Erythroblast (primary cell): ENCODE results near the gene DAB2IP.

Source experiments
- DNase-seq, 2 experiments: peaks; one replicate each; lab custom pipeline; 2025; lab: John Stamatoyannopoulos, UW
- GATA1 ChIP-seq: IDR thresholded peaks from 2 replicates; pipeline ENCODE4 v1.6.1; 2011; ENCODE audit warnings: low read depth, mild to moderate bottlenecking, control low read depth, low read length, moderate library complexity
- POLR2A ChIP-seq: IDR thresholded peaks from 2 replicates; pipeline ENCODE4 v1.6.1; 2011; ENCODE audit warnings: mild to moderate bottlenecking, low read length

DAB2IP gene

GRCh38 chr9:121748727-121749423 is 97.4 kb downstream of the DAB2IP start:
- no peak for DNase-seq
- TF ChIP-seq POLR2A (no peak), GATA1 (no peak)

DNA sequence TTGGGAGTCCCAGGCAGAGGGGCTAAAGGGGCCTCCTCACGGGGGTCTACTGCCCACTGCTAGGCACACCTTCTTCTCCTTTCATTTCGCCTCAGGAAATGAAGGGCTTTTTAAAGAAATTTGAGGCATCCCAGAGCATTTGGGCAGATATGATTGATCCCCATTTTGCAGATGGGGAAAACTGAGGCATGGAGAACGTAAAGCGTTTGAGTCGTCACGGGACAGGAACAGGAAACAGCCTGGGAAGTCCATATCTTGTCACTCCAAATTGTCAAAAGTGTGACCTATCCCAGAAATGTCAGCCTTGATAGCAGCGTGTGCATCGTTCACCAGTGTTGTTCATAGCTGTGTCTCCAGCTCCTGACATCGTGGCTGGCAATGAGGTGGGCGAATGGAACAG is 98.2 kb downstream of the DAB2IP start:
- DNase-seq: no peak
- TF ChIP-seq POLR2A: no peak

DNA sequence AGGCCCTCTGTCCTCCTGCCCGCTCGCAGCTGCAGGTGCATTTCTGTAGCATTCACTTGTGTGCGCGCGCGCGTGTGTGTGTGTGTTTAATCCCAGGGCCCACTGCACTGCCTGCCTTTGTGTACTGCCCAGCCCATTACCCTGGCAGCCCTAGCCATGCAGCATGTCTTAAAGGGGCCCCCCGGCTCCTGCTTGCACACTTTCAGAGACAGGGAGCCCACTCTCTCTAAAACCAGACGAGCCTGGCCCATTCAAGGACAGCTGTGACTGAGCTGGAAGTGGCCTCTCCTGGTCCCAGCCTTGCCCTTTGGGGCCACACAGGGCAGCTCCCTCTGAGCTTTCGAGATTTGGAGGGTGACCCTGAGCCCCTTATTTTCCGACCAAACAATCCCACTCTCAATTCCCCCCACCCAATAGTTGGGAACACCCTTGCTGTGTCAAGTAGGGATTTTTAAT is 98.9 kb downstream of the DAB2IP start:
- DNase-seq: no peak
- TF ChIP-seq POLR2A (no peak), GATA1 (no peak)

- DNase-seq: no peak
- TF ChIP-seq POLR2A (no peak), GATA1 (no peak)
These were observed 99.5 kb downstream of the DAB2IP start for GRCh38 chr9:121750715-121751623.

DNA sequence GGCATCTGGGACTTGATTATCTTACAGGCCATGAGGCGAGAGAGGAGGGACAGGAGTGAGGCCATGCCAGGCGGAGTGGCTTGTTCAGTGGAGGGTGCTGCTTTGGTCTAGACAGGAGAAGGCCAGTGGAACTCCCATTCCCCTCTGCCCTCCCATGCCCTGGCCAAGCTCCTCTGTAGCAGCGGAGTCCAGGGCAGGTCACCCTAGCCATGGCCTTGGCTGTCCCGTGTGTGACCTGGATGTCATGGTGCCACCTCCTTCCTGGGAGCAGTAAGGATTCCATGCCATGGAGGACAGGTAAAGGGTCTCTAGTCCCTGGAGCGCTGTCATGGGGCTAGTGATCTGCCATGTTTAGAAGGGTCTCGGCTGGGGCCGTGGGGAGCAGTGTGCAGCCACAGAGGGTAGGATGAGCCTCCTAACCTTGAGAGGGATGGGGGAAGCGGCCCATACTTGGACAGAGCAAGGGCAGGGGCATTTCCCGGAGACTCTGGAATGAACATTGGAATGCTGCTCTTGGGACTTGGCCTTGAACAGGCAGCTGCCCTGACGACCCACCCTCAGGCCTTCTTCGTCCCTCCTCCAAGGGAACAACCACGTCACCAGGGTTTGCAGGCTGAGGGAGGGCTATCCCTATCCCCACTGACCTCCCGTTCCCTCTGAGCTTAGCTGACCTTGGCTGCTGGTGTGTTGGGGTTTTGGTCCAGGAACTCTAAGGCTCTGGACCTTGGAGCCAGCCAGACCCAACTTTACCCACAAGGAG is 100.4 kb downstream of the DAB2IP start:
- TF ChIP-seq GATA1 (no peak), POLR2A (no peak)
- no peak for DNase-seq

DNA sequence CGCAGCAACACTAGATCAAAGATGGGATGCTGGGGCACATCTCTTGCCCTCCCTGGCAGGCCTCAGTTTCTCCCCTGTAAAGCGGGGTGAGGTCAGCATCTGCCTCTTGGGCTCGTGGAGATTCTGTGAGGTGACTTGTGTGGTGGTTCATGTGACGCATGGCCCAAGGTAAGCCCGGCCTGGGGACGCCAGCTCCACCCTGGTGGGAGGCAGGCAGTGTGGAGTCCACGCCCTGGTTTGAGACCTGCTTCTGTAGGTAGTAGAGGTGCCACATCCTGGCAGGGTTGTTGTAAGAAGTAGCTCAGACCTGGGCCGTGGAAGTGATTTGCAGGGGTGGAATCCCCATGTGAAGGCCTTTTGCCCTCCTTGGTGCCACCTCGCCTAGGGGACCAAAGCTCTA is 101.5 kb downstream of the DAB2IP start:
- TF ChIP-seq GATA1 (no peak), POLR2A (no peak)
- no peak for DNase-seq

GRCh38 chr9:121753802-121754654 is 102.6 kb downstream of the DAB2IP start:
- no peak for DNase-seq
- no peak for TF ChIP-seq GATA1
- no peak for TF ChIP-seq POLR2A

DNA sequence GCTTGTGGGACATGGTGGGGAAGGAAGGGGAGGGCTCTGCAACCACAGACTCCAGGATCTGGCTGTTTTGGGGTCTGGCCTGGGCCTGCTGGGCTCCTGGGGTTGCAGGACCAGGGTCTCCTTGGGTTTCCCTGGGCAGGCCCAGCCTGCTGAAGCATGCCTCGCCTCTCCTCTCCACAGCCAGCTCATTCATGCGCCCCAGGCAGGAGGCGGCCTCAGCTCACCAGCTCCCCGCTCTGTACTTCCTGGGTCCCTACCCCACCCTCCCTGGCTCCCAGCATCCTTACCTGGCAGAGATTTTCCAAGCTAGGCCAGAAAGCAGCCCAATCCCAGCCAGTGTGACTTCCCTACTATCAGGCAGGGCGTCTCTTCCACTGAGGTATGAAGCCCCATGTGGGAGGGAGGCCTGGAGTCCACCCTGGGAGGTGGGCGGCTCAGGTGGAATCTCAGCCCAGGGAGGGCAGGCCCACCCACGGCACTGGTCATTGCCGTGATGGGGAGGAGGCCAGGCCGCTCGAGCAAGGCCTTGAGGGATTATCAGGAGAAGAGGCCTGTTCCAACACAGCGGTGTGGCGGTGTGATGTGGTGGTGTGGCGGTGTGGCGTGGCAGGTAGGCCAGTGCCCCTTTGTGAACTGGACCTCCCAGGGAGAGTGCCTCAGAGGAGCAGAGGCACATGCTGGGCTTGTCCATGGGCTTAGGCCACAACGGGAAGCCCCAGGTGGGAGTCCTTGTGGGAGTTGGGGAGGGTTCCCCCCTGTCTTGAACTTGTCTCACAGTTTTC is 103.4 kb downstream of the DAB2IP start:
- DNase-seq: no peak
- no peak for TF ChIP-seq POLR2A
- no peak for TF ChIP-seq GATA1

DNA sequence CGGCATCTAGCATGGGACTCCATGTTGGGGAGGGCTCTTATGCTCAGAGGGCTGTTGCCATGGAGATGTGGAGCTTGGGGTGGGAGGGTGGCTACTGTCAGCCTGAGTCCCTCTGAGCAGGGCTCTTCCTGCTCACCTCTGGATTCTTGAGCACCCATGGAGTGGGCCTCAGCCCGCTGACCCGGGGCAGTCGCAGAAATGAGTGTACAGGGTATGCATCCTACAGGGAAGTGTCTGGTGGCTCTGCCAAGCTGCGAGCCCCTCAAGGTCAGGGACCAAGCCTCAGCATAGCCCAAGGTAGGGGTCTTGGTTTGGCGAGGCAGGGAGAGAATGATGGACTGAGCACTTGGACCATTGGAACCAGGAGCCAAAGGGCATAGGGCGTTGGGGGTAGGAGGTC is 104.1 kb downstream of the DAB2IP start:
- no peak for DNase-seq
- TF ChIP-seq GATA1 (no peak), POLR2A (no peak)

- DNase-seq: no peak
- TF ChIP-seq POLR2A: no peak
- TF ChIP-seq GATA1: no peak
These were observed 105.2 kb downstream of the DAB2IP start for GRCh38 chr9:121756474-121757280.

GRCh38 chr9:121757281-121757585 is 105.8 kb downstream of the DAB2IP start:
- TF ChIP-seq GATA1: no peak
- TF ChIP-seq POLR2A: no peak
- DNase-seq: no peak

- no peak for DNase-seq
- TF ChIP-seq POLR2A (no peak), GATA1 (no peak)
These were observed 107.3 kb downstream of the DAB2IP start for GRCh38 chr9:121758693-121759092.
